Colonic mucosa (tissue), 4 donors: ENCODE data around the gene KHDC4. TPM values are rescaled to one million over a fixed set of nuclear protein-coding genes. Genes with fewer than 3 reads are reported as not detected.

Experiments used
- DNase-seq: peaks from one replicate; pipeline ENCODE4 v3.0.0-alpha.2; 2020
- H3K27ac ChIP-seq: fragments of 200-600 bp; one replicate; pipeline ENCODE4 v1.8.0; 2021
- H3K27me3 ChIP-seq: fragments of 200-600 bp; one replicate; pipeline ENCODE4 v1.8.0; 2021
- H3K36me3 ChIP-seq: fragments of 200-600 bp; one replicate; pipeline ENCODE4 v1.8.0; 2021
- H3K4me1 ChIP-seq: fragments of 200-600 bp; one replicate; pipeline ENCODE4 v1.8.0; 2021; ENCODE audit warnings: mild to moderate bottlenecking
- H3K4me3 ChIP-seq: fragments of 200-600 bp; one replicate; pipeline ENCODE4 v1.8.0; 2021
- H3K9ac ChIP-seq, 2 donors: one replicate each; pipeline ENCODE4 v1.7.0; 2013; ENCODE audit warnings: control low read depth in 2 of 2, low read depth in 2 of 2, low read length in 2 of 2
- H3K9me3 ChIP-seq: fragments of 200-600 bp; one replicate; pipeline ENCODE4 v1.8.0; 2021
- intact Hi-C: fragments of 100-400 bp; cut with DNase I; formaldehyde crosslinking; loops from one replicate; pipeline ENCODE4 v1.14.1; 2022
- total RNA-seq, 2 donors: library from RNA; stranded (reverse); fragmentation: NEBNext Ultra II Directional in 1 of 2; extraction: Animal tissue kit (Norgen Biotek cat#: 25700) in 1 of 2; gene quantifications; one replicate each; pipeline ENCODE4 v1.2.1, GENCODE V29; 2021
- TF ChIP-seq, protein P1 (sequence below): fragments of 200-600 bp; IDR thresholded peaks from one replicate; pipeline ENCODE4 v1.8.0; 2022; ENCODE audit warnings: antibody characterized with exemption, mild to moderate bottlenecking
- donor health status: healthy.
- donor health status: DM: no; HTN: no; CAD: no.
- donor health status: DM: no; HTN: no; CAD: no.

KHDC4 gene
- total RNA-seq, 2 donors from 2014 or later, result 42.5 to 56.0 TPM

DNA sequence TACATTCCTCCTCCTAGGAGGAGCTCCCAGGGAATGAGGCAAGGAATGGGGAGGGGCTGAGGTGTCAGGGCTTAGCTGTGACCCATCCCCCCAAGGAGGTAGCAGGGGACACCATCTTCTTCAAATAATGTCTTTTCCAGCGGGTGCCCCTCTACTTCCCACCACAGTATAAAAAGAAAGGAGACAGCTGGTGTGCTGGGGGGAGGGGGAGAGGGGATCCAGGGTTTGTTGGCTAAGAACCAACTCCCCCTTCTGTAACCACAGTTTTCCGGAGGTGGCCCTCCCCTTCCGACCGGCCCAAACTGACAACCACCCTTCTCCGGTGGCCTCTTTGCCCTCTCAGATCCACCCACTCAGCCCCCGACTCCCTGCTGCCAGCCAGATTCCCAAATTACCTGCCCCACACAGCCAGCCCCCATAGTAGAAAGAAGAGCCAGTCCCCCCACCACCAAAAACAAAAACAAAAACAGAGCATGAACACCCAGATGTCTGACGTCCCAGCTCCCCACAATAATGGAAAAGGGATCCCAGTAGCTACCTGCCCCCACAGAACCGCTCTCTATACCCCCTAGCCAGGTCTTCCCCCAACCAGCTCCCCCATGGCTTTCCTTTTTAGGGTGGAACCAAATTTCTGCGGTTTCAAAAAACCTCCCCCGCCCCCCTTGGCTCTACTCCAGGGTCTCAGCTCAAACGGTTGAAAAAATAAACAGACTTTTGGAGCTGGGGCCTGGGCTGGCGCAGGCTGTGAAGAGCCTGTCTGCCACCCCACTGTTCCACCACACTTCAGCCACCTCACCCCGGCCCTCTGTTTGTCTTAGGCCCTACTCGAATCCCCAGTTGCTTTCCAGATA lies 42.1 kb upstream of the KHDC4 start:
- Histone ChIP-seq H3K9ac (peak overlapping the region; percentile 90 to 93), H3K36me3 (no peaks in the 10 kb centered on the region), H3K27me3 (no peaks in the 10 kb centered on the region), H3K4me3 (peak overlapping the region; percentile 87), H3K9me3 (no peaks in the 10 kb centered on the region), H3K4me1 (peaks cover 4% of the 10 kb centered on the region), H3K27ac (peak overlapping the region; percentile 87)
- TF ChIP-seq, protein P1, sequence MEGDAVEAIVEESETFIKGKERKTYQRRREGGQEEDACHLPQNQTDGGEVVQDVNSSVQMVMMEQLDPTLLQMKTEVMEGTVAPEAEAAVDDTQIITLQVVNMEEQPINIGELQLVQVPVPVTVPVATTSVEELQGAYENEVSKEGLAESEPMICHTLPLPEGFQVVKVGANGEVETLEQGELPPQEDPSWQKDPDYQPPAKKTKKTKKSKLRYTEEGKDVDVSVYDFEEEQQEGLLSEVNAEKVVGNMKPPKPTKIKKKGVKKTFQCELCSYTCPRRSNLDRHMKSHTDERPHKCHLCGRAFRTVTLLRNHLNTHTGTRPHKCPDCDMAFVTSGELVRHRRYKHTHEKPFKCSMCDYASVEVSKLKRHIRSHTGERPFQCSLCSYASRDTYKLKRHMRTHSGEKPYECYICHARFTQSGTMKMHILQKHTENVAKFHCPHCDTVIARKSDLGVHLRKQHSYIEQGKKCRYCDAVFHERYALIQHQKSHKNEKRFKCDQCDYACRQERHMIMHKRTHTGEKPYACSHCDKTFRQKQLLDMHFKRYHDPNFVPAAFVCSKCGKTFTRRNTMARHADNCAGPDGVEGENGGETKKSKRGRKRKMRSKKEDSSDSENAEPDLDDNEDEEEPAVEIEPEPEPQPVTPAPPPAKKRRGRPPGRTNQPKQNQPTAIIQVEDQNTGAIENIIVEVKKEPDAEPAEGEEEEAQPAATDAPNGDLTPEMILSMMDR, result no peak
- intact Hi-C loops, result no loop called here
- DNase-seq, result peak; percentile 73

DNA sequence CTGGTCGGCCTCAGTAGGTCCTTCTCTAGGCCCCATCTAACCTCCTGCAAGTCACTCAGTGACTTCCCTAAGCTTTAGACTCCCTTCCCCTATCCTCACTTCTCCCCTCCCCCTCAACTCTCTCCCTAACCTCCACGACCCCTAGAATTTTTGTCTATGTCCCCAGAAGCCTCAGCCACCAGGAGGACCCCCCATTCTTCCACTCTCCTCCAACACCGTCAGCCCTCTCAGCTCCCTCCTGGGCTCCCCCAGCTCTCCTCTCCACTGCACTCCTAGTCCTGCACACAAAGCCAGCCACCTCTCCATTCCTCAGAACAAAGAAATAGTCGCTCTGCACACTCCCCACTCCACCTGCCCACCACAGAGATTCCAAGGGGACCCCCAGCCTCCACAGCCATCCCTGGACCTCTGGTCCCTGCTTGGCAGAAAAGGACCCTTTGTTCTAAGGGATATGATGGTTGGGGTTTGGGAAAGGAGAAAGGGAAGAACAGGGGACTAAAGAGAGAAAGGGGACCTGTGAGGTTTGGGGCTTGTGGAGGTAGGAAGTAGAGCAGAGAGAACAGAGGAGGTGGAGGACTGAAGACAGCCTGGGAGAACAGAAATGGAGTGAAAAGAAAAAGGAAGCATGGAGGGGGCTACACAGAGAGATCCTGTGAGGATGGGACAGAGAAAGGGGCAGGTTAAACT lies 41.3 kb upstream of the KHDC4 start:
- Histone ChIP-seq H3K4me3 (peak overlapping the region; percentile 87), H3K27ac (peak overlapping the region; percentile 87), H3K4me1 (peaks cover 9% of the 10 kb centered on the region), H3K27me3 (no peaks in the 10 kb centered on the region), H3K9ac (peak overlapping the region; percentile 90 to 93), H3K36me3 (no peaks in the 10 kb centered on the region), H3K9me3 (no peaks in the 10 kb centered on the region)
- TF ChIP-seq, protein P1, result no peak
- intact Hi-C loops, result no loop called here
- no peak for DNase-seq

DNA sequence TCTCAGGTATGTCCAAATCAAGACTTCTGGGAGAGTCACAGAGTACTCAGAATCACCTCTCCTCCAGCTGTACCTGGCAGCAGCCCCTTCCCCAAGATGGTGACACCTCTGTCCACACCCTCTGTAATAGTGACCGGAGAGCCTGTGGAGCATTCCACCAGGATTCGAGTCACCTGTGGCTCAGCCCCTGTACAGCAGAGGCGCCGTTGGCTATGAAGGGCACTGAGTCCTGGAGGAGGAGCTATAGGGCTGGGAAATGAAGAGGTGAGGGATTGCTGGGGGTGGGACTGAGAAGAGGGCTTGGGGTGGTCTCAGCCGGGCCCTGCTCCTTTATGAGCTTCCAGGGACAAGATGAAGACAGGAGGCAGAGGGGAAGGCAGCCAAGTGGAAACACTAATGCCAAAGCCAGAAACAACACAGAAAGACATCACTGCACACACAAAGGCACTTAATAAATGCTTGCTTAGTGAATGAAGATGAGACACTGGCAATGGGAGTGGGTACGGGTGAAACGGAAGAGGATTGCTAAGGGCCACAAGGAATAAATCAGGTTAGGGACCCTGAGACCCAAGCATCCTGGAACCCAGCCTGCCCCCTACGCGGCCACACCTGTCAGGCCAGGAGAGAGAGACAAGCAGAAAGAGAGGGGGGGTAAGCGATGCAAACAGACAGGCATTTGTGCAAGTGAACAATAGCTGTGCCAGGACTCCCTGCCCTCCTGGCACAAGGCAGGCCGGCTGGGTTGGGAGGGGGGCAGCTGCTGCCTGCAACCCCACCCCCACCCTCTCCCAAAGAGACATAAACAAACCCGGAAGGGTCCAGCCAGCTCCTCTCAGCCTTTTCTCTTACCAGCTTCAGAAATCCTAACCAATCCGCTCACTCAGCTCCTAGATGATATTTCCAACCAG lies 40.2 kb upstream of the KHDC4 start:
- H3K4me3 ChIP-seq, result peak overlapping the region; percentile 6
- no peaks in the 10 kb centered on the region for H3K9me3 ChIP-seq
- TF ChIP-seq, protein P1, result no peak
- H3K27me3 ChIP-seq, result no peaks in the 10 kb centered on the region
- peak overlapping the region; percentile 14 to 93 for H3K9ac ChIP-seq
- peak overlapping the region; percentile 8 for H3K27ac ChIP-seq
- no peak for DNase-seq
- no peaks in the 10 kb centered on the region for H3K36me3 ChIP-seq
- intact Hi-C loops, result no loop called here
- peaks cover 4% of the 10 kb centered on the region for H3K4me1 ChIP-seq

DNA sequence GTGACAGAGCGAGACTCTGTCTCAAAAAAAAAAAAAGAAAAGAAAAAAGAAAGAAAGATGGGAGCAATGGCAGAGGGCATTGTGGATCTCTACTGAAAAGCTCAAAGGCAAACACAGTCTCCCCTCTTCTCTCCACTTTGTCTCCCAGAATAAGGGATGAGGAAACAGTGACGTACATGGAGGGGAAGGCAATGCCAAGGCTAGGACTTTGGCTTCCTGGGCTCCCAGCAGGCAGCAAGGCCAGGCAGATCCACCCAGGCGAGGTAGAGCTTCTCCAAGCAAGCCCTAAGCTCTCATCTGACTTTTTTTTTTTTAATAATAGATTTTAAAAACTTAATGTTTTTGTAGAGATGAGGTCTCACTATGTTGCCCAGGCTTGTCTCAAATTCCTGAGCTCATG lies 39.5 kb upstream of the KHDC4 start:
- H3K4me1 ChIP-seq, result peaks cover 4% of the 10 kb centered on the region

More for the DNA sequence above, 39.5 kb upstream of the KHDC4 start:
- no peak overlapping the region for H3K9ac ChIP-seq
- H3K27me3 ChIP-seq, result no peaks in the 10 kb centered on the region
- no peak for DNase-seq
- H3K9me3 ChIP-seq, result no peaks in the 10 kb centered on the region
- H3K36me3 ChIP-seq, result no peaks in the 10 kb centered on the region
- intact Hi-C loops, result no loop called here
- H3K4me3 ChIP-seq, result no peak overlapping the region
- H3K27ac ChIP-seq, result no peak overlapping the region
- TF ChIP-seq, protein P1, result no peak
